SK-N-SH treated with all-trans-retinoic acid at 6 μM for 48 hours (cell line): Measurements from ENCODE around the gene SLC19A1.

Source experiments
- ATAC-seq: fragments of 200-7000 bp; cut with Tn5 transposase; 3 replicates; pipeline ENCODE4 v1.9.1; 2020; ENCODE audit warnings: mild to moderate bottlenecking, moderate library complexity
- BACH2 ChIP-seq: fragments of 250-450 bp; sonication (Bioruptor Pico); IDR thresholded peaks from 2 replicates; pipeline ENCODE4 v1.9.0; 2021; ENCODE audit warnings: mild to moderate bottlenecking, borderline replicate concordance
- CREB5 ChIP-seq: fragments of 250-450 bp; sonication (Bioruptor Pico); IDR thresholded peaks from 2 replicates; pipeline ENCODE4 v1.5.1; 2020; ENCODE audit warnings: low read depth, mild to moderate bottlenecking, moderate library complexity
- CSDC2 ChIP-seq: fragments of 250-450 bp; sonication (Bioruptor Pico); IDR thresholded peaks from 2 replicates; pipeline ENCODE4 v1.5.0; 2020; ENCODE audit warnings: mild to moderate bottlenecking, moderate library complexity
- CSRNP3 ChIP-seq: fragments of 250-450 bp; sonication (Bioruptor Pico); IDR thresholded peaks from 2 replicates; pipeline ENCODE4 v1.5.1; 2021; ENCODE audit warnings: mild to moderate bottlenecking, moderate library complexity
- ESRRG ChIP-seq: fragments of 250-450 bp; sonication (Bioruptor Pico); IDR thresholded peaks from 2 replicates; pipeline ENCODE4 v1.6.1; 2021; ENCODE audit warnings: mild to moderate bottlenecking
- ISL1 ChIP-seq: fragments of 250-450 bp; sonication (Bioruptor Pico); IDR thresholded peaks from 2 replicates; pipeline ENCODE4 v2.1.2; 2022; ENCODE audit warnings: mild to moderate bottlenecking, moderate library complexity
- OSR1 ChIP-seq: fragments of 250-450 bp; sonication (Bioruptor Pico); IDR thresholded peaks from 2 replicates; pipeline ENCODE4 v1.8.0; 2022; ENCODE audit warnings: moderate library complexity, mild to moderate bottlenecking, inconsistent platforms
- POU6F1 ChIP-seq: fragments of 250-450 bp; sonication (Bioruptor Pico); IDR thresholded peaks from 2 replicates; pipeline ENCODE4 v1.8.0; 2021; ENCODE audit warnings: low read depth, mild to moderate bottlenecking, moderate library complexity, borderline replicate concordance
- PPARA ChIP-seq: fragments of 250-450 bp; sonication (Bioruptor Pico); IDR thresholded peaks from 2 replicates; pipeline ENCODE4 v1.5.0; 2020; ENCODE audit warnings: mild to moderate bottlenecking, borderline replicate concordance
- RARB ChIP-seq: fragments of 250-450 bp; sonication (Bioruptor Pico); IDR thresholded peaks from 2 replicates; pipeline ENCODE4 v1.8.0; 2021; ENCODE audit warnings: mild to moderate bottlenecking, moderate library complexity
- SNAI2 ChIP-seq: fragments of 250-450 bp; sonication (Bioruptor Pico); IDR thresholded peaks from 2 replicates; pipeline ENCODE4 v1.5.0; 2020; ENCODE audit warnings: mild to moderate bottlenecking, moderate library complexity
- TCF4 ChIP-seq: fragments of 250-450 bp; sonication (Bioruptor Pico); IDR thresholded peaks from 2 replicates; pipeline ENCODE4 v1.8.0; 2021; ENCODE audit warnings: mild to moderate bottlenecking, moderate library complexity, borderline replicate concordance
- TOX ChIP-seq: fragments of 250-450 bp; sonication (Bioruptor Pico); IDR thresholded peaks from 2 replicates; pipeline ENCODE4 v1.8.0; 2021; ENCODE audit warnings: mild to moderate bottlenecking, moderate library complexity, borderline replicate concordance
- TSHZ2 ChIP-seq: fragments of 250-450 bp; sonication (Bioruptor Pico); IDR thresholded peaks from 2 replicates; pipeline ENCODE4 v1.5.0; 2020; ENCODE audit warnings: mild to moderate bottlenecking, moderate library complexity
- ZC3H10 ChIP-seq: fragments of 250-450 bp; sonication (Bioruptor Pico); IDR thresholded peaks from 2 replicates; pipeline ENCODE4 v1.5.1; 2021; ENCODE audit warnings: mild to moderate bottlenecking, moderate library complexity
- ZFP3 ChIP-seq: fragments of 250-450 bp; sonication (Bioruptor Pico); IDR thresholded peaks from 2 replicates; pipeline ENCODE4 v1.5.0; 2020; ENCODE audit warnings: mild to moderate bottlenecking, moderate library complexity
- ZFP30 ChIP-seq: fragments of 450-650 bp; formaldehyde crosslinking; IDR thresholded peaks from 2 replicates; pipeline ENCODE4 v1.5.0; 2022; ENCODE audit warnings: mild to moderate bottlenecking, moderate library complexity
- ZNF565 ChIP-seq: fragments of 450-650 bp; formaldehyde crosslinking; conservative IDR thresholded peaks from 2 replicates; pipeline ENCODE4 v1.5.0; 2020; ENCODE audit warnings: low read depth, mild to moderate bottlenecking, moderate library complexity
- ZNF70 ChIP-seq: fragments of 450-650 bp; formaldehyde crosslinking; IDR thresholded peaks from 2 replicates; pipeline ENCODE4 v1.5.0; 2020; ENCODE audit warnings: mild to moderate bottlenecking, moderate library complexity
- ZNF8 ChIP-seq: fragments of 450-650 bp; formaldehyde crosslinking; IDR thresholded peaks from 2 replicates; pipeline ENCODE4 v1.5.0; 2020; ENCODE audit warnings: mild to moderate bottlenecking, moderate library complexity

Gene SLC19A1

GRCh38 chr21:45493401-45494001 lies 48.7 kb downstream of the SLC19A1 start:
- no peak for ATAC-seq
- no peak for TF ChIP-seq TCF4
- TF ChIP-seq TSHZ2 (CRISPR knock-in tag): no peak
- TF ChIP-seq SNAI2: no peak
- TF ChIP-seq POU6F1 (CRISPR knock-in tag): no peak
- TF ChIP-seq CREB5 (CRISPR knock-in tag): no peak
- TF ChIP-seq ZFP30 (CRISPR knock-in tag): no peak
- TF ChIP-seq ZNF70: no peak
- TF ChIP-seq TOX (CRISPR knock-in tag): no peak
- TF ChIP-seq RARB: no peak
- TF ChIP-seq, all 23 proteins: peak for 0

GRCh38 chr21:45492765-45493164 lies 49.5 kb downstream of the SLC19A1 start:
- TF ChIP-seq ZFP30 (CRISPR knock-in tag) (no peak), CSRNP3 (no peak), RARB (no peak), PPARA (CRISPR knock-in tag) (no peak)
- ATAC-seq: no peak

- no peak for ATAC-seq
Observed at GRCh38 chr21:45491623-45492022, 50.6 kb downstream of the SLC19A1 start.

More at GRCh38 chr21:45491623-45492022, 50.6 kb downstream of the SLC19A1 start:
- TF ChIP-seq ZFP3 (CRISPR knock-in tag) (no peak), ISL1 (CRISPR knock-in tag) (no peak), ZC3H10 (CRISPR knock-in tag) (no peak), SNAI2 (no peak), BACH2 (CRISPR knock-in tag) (no peak), CSDC2 (CRISPR knock-in tag) (no peak), ZNF565 (CRISPR knock-in tag) (no peak), OSR1 (CRISPR knock-in tag) (no peak), TCF4 (no peak), TOX (CRISPR knock-in tag) (no peak), ZFP30 (CRISPR knock-in tag) (no peak), CSRNP3 (no peak), ZNF8 (no peak), TSHZ2 (CRISPR knock-in tag) (no peak), ESRRG (CRISPR knock-in tag) (no peak)
